Lung microvascular endothelial cell (primary cell): ENCODE results near the gene GPR132. TPM values are rescaled to one million over a fixed set of nuclear protein-coding genes. Genes with fewer than 3 reads are reported as not detected.
"Not testable (repeated sequence)": the region's sequence is repeated elsewhere in the genome, so short reads cannot be mapped to it uniquely, and the experiment has no call there.

Source experiments
- DNase-seq, 2 donors: peaks; one replicate each; pipeline versions ENCODE4 v3.0.0 to v3.0.0-alpha.2; 2010; ENCODE audit warnings: low read depth in 2 of 2
- total RNA-seq: library from RNA; depleted of rRNA; stranded (reverse); fragments of >200 nt; gene quantifications from 2 replicates; pipeline ENCODE4 v1.2.1, GENCODE V29; 2014

The GPR132 gene, protein sequence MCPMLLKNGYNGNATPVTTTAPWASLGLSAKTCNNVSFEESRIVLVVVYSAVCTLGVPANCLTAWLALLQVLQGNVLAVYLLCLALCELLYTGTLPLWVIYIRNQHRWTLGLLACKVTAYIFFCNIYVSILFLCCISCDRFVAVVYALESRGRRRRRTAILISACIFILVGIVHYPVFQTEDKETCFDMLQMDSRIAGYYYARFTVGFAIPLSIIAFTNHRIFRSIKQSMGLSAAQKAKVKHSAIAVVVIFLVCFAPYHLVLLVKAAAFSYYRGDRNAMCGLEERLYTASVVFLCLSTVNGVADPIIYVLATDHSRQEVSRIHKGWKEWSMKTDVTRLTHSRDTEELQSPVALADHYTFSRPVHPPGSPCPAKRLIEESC
- total RNA-seq = under 0.01 and 0.20 TPM in 2 replicates

GRCh38 chr14:105065280-105066228, at the start of gene GPR132:
TSS of gene GPR132 (minus strand) at chr14:105065430. CDS start at chr14:105055420, 10,010 bp downstream.
- DNase-seq = peak; percentile 22 to 35

- DNase-seq = not testable (repeated sequence)
These were observed 44.0 kb upstream of the GPR132 start for GRCh38 chr14:105109243-105109642.

DNA sequence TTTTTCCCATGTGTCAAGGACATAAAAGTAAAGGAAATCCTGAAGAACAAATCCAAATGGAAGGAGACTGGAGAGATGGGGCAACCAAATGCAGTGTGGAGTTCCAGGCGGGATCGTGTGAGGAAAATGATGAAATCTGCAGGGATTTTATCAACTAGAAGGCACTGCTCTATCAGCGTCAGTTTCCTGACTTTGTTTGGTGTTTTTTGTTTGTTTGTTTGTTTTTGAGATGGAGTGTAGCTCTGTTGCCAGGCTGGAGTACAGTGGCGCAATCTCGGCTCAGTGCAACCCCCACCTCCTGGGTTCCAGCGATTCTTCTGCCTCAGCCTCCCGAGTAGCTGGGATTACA, 43.3 kb upstream of the GPR132 start:
- DNase-seq = no peak

DNA sequence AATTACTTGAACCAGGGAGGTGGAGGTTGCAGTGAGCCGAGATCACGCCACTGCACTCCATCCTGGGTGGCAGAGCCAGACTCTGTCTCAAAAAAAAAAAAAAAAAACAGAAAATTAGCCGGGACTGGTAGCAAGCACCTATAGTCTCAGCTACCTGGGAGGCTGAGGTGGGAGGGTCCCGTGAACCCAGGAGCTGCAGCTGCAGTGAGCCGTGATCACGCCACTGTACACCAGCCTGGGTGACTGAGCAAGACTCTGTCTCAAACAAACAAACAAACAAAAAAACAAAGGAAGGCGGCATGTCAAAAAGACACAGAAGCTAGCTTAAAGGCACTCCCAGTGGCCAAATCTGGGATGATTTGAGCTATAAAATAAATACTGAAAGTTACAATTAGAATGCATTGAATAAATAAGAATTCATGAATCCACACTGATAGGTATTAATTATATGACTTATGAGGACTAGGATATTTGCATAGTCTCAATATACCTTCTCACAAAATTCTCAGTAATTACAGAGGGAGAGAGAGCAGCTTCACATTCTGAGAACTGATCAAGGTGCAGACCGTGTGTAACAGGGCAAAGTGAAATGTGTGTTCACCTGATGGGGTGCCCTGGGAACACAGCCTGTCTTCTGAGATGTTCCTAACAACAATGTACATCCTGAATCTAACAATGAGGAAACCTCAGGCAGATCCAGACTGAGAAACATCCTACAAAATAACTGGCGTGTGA, 42.7 kb upstream of the GPR132 start:
- DNase-seq = no peak

- no peak for DNase-seq
These were observed 42.1 kb upstream of the GPR132 start for GRCh38 chr14:105107351-105107750.

DNA sequence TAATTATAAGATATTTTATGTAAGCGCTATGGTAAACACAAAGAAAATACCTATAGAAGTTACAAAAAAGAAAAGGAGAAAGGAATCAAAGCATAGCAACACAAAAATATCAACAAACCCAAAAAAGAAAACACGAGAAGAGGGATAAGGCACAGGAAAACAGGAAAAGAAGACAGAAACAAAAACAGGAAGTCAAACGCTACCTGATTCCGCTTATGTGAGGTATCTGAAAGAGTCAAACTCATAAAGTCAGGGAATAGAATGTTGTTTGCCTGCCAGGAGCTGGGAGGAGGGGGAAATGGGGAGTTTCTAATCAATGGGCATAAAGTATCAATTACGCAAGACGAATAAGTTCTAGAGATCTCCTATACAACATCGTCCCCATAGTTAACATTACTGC, 39.9 kb upstream of the GPR132 start:
- no peak for DNase-seq

DNA sequence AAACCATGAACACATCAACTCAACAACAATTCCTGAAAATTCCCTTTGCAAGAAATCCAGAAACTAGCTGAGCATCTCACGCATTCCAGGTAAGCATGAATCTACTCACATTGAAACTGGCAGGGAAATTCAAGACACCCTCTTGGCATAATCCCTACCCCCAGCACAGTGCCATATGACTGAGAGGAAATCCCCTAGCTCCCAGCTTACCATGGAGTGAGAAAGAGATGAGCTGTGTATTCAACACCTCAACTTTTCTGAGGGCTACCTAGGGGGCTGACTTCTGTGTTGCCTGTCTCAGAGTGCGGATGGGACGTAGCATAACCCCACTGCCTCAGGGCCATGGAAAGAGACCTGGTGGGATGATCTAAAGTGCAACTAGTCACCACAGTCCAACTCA, 37.7 kb upstream of the GPR132 start:
- DNase-seq = no peak

- DNase-seq = no peak
These were observed 37.2 kb upstream of the GPR132 start for GRCh38 chr14:105102361-105102870.

DNA sequence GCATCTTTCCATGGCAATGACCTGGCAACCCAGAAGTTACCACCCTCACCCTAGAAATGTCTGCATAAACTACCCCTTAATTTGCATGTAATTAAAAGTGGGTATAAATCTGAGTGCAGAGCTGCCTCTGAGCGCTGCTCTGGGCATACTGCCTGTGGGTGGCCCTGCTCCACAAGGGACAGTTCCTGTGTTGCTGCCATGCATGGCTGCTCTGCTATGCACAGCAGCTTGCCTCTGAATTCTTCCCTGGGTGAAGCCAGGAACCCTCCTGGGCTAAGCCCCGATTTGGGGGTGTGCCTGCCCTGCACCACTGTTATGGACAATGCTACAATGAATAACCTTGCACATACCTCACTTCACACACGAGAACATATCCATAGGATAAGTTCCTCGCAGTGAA, 35.7 kb upstream of the GPR132 start:
- no peak for DNase-seq

- DNase-seq = no peak
These were observed 34.5 kb upstream of the GPR132 start for GRCh38 chr14:105099778-105100177.

DNA sequence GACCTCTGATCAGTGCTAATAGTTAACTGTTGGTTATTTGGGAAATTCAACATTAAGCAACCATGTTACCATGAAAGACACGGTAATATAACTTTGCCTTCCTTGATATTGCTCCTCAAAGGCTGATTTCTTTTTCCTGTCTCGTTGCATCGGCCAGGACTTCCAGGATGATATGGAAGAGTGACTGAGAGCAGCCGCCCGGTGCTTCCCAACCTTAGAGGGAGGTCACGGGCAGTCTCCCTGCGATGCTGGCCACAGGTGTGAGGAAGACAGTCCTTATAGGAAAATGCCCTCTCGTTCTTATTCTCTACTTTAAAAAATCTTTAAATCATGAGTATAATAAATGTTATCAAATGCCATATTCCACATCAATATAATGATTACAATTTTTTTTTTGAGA, 33.1 kb upstream of the GPR132 start:
- no peak for DNase-seq

GRCh38 chr14:105097794-105098127, 32.5 kb upstream of the GPR132 start:
- DNase-seq = no peak

GRCh38 chr14:105096206-105096875, 31.1 kb upstream of the GPR132 start:
- no peak for DNase-seq

DNA sequence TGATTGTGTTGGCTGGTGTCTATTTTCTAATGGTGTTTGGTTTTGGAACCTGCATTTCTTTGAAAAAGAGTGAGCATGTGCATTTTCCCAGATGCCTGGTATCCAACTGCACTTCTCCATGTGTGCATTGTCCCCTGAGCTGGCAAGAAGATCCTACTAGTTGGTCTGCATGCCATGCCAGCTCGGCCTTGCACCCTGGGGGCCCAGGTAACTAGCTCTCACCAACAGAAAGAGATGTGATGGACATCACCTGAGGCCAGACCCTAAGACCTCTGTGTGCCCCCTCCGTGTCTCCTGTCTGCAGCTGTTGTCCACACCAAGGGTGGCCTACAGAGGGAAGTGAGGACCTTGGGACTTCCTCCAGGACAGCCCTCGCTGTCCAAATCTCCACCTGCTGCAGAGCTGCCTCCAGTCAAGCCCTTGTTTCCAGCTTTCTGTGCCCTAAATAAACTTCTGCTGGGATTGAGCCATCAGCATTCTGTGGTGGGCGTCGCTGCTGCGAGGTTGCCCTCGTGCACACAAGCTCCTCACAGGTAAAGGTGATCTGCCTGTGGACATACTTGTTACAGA, 30.1 kb upstream of the GPR132 start:
- DNase-seq = no peak

DNA sequence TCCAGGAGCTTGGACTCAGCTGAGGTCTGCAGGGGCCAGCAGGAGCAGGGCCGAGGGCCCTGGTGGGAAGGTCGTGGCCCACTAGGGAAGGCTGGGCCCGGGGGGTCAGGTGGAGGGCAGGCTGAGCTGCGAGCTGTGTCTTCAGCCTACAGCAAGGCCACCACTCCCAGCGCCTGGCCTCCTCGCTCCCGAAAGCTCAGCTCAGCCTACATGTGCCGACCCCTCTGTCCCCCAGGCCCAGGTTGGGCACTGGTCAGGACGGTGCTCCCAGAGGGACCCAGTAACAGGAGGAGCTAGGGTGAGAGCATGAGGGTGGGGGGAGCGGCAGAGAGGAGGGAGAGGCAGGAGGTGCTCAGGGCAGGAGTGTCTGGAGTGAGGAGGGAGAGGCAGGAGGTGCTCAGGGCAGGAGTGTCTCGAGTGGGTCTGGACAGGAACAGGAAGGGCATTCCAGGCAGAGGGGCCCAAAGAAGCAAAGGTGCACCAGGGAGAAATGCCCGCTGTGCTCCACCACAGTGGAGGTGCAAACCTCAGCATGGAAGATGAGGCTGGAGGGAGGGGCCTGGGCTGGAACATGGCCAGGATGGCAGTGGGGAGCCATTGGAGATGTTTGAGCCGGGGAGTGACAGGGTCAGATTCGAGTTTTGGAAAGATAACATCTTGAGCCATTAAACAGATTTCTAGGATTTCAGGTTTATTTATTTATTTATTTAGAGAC, 29.1 kb upstream of the GPR132 start:
- no peak for DNase-seq

- DNase-seq = peak; percentile 47 to 83
These were observed 28.4 kb upstream of the GPR132 start for GRCh38 chr14:105093431-105094192.

GRCh38 chr14:105093038-105093430, 27.8 kb upstream of the GPR132 start:
- peak; percentile 44 to 80 for DNase-seq

DNA sequence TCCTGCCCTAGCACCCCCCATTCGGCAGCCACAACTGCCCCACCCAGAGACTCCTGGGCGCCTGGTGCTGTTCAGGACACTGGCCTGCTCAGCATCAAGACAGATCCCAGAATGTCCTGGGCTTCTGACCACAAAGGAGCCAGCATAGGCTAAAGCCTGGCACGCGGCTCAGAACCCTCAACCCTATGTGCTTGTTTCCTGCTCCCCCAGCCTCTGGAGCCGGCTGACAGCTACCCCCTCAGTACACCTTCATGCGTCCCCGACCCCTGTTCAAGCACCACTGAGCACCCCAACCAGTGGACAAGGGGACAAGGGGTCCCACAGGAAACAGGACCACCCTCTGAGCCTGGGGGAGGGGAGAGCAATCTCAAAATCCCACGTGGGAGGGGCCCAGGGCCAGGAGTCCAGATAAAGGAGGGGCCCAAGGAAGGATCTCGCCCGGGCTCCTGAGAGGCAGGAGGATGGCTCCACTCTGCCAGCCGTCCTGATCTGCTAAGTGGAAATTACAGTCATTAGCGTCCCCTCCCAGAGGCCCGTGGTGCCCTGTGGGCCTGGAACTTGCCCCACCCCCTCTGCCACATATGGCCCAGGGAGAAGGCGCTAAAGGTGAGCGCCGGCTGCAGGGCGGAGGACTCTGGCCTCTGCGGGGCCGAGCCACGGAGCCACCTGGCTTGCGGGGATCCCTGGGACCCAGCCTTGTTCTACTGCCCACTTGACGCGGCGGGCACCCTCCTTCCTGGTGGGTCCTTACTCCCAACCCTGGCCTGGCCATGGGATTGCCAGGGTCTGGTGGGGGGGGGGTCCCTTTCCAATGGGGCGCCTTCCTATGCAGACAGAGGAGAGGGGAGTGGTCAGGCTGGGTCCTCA, 27.2 kb upstream of the GPR132 start:
- DNase-seq = peak in 1 of 2 donors; percentile 25
